GM21526 (cell line): ENCODE data around the gene UBE2D4.

ENCODE experiments used
- ATAC-seq: cut with Tn5 transposase; IDR thresholded peaks from one replicate; pipeline ENCODE4 v1.9.1; 2021; ENCODE audit warnings: moderate library complexity; ENCODE audit not compliant: unreplicated experiment, low FRiP score

Gene UBE2D4

GRCh38 chr7:43906331-43907010 is 19.8 kb upstream of the UBE2D4 start, which contains the start of gene URGCP:
TSS of gene URGCP (minus strand) at chr7:43906596. CDS start at chr7:43906575, 21 bp downstream.
- ATAC-seq, result peak; percentile 73

GRCh38 chr7:43914795-43915194 is 11.4 kb upstream of the UBE2D4 start:
- ATAC-seq, result no peak

GRCh38 chr7:43915907-43916306 is 10.3 kb upstream of the UBE2D4 start:
- ATAC-seq, result no peak

GRCh38 chr7:43921423-43921822 is 4.8 kb upstream of the UBE2D4 start:
- ATAC-seq, result no peak

GRCh38 chr7:43922726-43923125 is 3.5 kb upstream of the UBE2D4 start:
- no peak for ATAC-seq

- peak; percentile 22 for ATAC-seq
Measured at GRCh38 chr7:43926798-43927123, 525 bp downstream of the UBE2D4 start.

- no peak for ATAC-seq
Measured at GRCh38 chr7:43927810-43928209, 1.6 kb downstream of the UBE2D4 start.

GRCh38 chr7:43929529-43930457 is 3.6 kb downstream of the UBE2D4 start:
- ATAC-seq, result no peak

GRCh38 chr7:43931346-43931745 is 5.1 kb downstream of the UBE2D4 start:
- ATAC-seq, result no peak

- no peak for ATAC-seq
Measured at GRCh38 chr7:43933902-43934560, 7.8 kb downstream of the UBE2D4 start.

- no peak for ATAC-seq
Measured at GRCh38 chr7:43937444-43937843, 11.2 kb downstream of the UBE2D4 start.

- no peak for ATAC-seq
Measured at GRCh38 chr7:43938892-43939482, 12.8 kb downstream of the UBE2D4 start.

GRCh38 chr7:43942250-43942649 is 16.0 kb downstream of the UBE2D4 start:
- no peak for ATAC-seq

GRCh38 chr7:43942997-43943396 is 16.8 kb downstream of the UBE2D4 start:
- no peak for ATAC-seq

GRCh38 chr7:43943417-43944187 is 17.4 kb downstream of the UBE2D4 start:
- ATAC-seq, result no peak

GRCh38 chr7:43944286-43944685 is 18.1 kb downstream of the UBE2D4 start:
- ATAC-seq, result no peak

- no peak for ATAC-seq
Measured at GRCh38 chr7:43952028-43952427, 25.8 kb downstream of the UBE2D4 start.

GRCh38 chr7:43953071-43953470 is 26.8 kb downstream of the UBE2D4 start:
- no peak for ATAC-seq

GRCh38 chr7:43954524-43955228 is 28.4 kb downstream of the UBE2D4 start:
- no peak for ATAC-seq

- ATAC-seq, result no peak
Measured at GRCh38 chr7:43956027-43956426, 29.8 kb downstream of the UBE2D4 start.
